ENCODE measurements around the gene LPGAT1.
A peak's percentile ranks its signal among the peaks of the same experiment; 100 is the strongest.

LPGAT1 gene

DNA sequence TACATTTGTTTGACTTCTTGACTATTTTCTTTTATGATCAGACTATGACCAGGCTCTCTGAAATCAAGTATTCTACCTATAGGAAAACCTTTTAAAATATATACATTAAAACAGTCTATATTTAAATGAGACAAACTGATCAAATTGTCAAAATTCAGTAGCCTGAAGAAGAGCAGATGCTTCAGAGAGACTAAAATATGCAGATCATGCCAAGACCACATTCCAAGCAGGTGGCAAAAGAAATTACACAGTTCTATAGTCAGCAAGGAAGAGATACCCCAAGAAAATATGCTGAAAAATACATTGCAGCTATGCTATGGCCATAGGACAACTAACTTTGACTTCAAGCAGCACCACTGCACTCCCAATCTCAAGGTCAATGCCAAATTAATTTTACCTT is 3.5 kb downstream of the LPGAT1 start:
- no peak for DNase-seq

DNA sequence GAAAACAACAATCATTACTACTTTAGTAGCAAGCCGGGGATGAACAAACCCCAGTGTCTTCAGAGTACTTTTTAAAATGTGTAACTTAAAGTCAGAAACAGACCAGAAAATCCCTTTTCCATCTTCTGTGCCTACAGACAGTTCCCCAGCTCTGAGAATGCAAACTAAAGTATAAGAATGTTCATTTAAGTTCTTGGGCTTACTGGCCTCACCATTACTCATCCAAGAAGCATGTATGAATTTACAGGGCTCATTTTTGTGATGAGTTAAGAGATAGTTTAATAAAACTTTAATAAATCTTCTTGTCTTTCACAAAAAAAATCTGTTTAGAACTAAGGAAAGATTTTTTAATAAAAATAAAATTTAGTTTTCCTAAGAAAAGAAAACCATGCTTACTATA is 4.6 kb downstream of the LPGAT1 start:
- no peak for DNase-seq

DNA sequence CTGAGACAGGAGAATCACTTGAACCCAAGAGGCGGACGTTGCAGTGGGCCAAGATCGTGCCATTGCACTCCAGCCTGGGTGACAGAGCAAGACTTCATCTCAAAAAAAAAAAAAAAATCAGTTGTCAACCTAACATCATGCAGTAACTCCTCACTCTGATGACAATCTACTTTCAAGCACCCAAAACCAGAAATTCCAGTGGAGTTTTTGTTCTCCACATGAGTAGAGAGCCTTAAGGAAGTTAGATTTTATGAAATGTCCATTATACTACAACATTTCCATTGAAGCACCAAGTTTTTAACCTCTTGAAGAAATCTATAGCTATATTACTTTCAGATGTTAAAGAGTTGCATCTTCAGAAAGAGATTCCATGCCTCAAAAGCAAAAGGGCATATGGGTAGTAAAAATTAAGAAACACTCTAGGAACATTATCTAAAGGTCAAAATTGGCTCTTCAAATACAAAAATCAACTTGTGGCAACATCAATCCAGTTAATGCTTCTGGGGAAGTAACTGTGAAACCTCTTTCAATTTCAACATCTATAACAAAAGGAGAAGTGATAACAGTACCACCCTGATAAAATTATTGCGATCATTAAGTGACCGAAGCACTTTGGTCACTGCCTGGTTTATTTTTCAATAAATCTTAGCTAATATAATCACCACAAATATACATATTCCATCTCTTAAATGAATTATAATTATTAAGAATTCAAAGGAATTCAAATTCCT is 7.7 kb downstream of the LPGAT1 start:
- peak; percentile 77 to 81 for DNase-seq

DNA sequence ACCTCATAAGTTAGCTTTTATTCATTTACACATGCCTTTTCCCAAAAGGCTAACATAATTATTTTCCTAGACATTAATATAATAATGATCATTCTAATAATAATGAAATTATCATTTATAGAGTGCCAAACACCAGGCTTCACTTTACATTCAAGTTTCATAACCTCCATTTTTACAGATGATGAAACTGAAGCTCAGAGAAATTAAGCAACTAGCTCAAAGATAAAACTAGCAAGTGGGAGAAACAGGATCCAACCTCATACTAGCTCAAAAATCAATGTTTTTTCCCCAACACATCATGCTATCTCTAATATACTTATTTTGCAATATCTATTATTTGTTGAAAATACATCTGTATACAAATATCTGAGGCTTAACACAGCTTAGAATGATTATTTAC is 14.0 kb downstream of the LPGAT1 start:
- DNase-seq: peak; percentile 68 to 72

DNA sequence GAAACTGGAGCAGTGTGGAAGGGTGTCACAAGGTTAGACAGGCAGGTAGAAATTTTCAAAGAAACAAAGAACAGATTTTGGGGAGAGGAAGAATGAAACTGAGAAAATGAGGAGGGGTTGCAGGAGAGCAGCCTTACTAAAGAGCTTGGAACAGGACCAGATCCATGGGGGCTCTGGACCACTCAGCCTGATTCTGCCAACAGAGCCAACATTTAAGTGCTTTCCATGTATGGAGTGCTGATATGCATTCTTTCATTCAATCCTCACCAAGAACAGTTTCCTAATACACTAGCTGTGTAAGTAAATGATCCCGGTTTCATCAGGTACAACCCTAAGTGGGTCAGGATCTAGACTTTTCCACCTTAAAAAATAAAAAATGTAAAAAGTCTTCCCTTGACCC is 16.2 kb downstream of the LPGAT1 start:
- DNase-seq: no peak

DNA sequence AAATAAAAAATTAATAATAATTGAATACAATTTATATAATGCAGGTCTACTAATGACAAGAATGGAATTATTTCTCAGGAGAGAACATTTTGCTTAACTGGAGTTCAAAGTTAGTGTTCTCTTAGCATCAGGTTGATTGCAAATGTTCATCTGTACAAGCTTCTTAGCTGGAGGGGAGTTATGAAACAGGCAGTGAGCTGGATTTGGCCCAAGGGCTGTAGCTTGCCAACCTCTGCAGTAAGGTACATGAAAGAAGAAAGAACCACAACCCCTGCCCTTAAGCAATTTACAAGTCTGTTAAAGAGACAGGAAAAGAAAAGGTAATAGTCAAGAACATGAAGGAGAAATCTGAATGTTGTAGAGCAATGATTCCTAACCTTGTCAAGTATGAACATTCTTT is 17.0 kb downstream of the LPGAT1 start:
- no peak for DNase-seq

DNA sequence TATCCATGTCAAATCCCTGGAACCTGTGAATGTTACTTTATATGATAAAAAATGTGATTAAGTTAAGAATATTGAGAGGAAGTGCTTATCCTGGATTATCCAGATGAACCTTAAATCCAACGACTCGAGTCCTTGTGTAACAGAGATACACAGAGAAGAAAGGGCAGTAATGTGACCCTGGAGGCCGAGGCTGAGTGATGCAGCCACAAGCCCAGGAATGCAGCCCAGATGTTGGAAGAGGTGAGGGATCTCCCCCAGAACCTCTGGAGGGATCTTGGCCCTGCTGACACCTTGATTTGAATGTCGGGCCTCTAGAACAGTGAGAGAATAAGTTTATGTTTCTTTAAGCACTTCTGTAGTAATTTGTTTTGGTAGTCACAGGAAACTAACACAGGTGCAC is 18.0 kb downstream of the LPGAT1 start:
- no peak for DNase-seq

DNA sequence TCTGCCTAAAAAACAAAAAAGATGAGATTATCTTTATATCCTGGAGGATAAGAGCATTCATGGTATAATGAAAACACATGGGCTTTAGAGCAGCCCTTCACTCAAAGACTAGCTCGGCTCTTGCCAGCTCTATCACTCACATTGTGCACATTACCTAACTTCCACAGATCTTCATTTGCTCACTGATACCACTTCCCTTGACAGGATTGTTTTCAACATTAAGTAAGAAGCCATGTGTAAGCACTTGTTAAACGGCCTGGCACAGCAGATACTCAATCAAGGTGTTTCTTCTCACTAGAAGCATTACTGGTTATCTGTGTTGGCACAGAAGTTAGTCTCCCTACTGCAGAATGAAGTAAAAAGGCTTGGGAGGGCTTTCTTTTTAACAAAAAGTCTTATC is 18.7 kb downstream of the LPGAT1 start:
- DNase-seq: no peak

DNA sequence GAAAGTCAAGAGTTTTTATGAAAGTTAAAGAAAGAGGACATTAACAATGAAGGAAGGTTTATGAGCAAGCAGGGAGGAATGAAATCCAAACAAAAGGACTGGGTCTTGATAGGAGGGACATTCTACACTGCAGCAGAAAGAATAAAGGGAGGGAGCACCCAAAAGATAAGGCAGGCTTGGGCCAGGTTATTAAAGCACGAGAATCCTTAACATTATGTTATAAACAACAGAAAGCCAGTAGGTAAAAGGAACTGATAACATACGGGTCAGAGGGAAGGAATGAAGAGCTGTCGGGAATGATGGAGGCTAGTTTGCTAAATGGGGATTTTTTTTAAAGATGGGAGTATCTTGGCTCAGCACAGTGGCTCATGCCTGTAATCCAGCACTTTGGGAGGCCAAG is 19.4 kb downstream of the LPGAT1 start:
- no peak for DNase-seq

DNA sequence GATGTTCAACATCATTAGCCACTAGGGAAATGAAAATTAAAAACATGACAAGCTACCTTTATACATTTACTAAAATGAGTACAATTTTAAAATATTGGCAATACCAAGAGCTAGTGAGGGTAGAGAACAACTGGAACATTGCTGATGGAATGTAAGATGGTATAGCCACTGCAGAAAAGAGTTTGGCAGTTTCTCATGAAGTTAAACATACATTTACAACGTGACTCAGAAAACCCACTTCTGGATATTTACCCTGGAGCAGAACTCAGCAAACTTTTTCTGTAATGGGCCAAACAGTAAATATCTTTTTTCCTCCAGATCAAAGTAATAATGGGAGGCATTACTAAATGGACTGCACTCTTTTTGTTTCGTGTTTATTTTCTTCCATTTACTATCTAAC is 22.1 kb downstream of the LPGAT1 start:
- DNase-seq: no peak

DNA sequence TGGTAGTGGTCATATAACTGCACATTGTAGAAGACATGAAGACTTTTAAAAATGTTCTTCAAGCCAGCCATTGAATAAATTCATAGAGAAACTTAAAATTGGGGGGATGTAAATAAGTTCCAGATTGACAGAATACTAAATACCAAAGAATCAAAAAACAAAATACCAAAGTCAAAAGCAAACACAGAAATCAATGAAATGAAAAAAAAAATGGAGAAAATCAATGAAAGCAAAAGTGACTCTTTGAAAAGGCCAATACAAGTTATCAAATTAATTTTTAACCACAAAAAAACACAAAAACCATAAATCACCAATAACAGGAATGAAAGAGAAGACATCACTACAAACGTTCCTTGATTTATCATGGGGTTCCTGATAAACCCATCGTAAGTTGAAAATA is 25.6 kb downstream of the LPGAT1 start:
- no peak for DNase-seq

DNA sequence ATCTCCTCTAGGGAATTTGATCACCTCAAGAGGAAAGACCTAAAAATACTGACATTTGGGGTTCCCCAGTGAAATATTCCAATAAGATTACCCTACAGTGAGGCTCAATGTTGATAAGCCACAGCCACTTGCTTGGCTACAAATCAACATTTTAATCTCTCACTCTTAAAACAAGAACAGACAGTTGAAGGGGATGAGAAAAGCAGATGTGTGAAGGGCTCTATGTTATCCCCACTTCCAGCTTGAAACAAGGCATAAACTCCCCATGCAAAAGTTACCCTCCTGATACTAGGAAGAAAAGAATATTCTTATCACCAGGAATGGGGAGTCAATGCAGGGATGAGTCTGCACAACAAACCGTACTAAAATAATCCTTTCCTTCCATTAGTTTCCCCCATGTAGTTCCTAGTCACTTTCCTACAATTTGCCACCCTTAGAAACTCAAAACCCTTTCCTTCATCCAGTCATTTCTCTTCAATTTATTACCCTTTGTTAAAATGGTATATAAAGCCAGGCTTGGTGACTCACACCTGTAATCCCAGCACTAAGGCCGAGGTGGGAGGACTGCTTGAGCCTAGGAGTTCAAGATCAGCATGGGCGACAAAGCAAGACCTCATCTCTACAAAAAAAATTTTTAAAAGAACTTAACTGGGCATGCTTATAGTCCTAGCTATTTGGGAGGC is 29.5 kb downstream of the LPGAT1 start:
- no peak for DNase-seq

DNA sequence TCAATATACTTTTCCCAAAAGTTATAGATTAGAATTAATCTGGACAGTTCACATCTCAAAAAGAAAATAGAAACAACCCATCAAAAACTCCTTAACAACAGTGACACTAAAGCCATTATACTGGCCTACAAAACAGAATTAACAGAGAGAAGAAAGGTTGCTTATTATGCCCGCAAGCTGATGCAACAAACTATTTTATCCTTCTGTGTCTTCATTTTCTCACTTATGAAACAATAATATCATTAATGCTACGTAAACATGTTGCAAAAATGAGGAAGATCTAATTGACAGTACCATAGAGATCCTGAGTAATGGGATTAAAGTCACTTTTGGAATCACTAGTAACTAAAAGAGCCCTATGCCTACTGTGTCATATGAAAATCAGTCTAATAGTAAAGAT is 32.6 kb downstream of the LPGAT1 start:
- DNase-seq: peak in 1 of 2 donors; percentile 14

DNA sequence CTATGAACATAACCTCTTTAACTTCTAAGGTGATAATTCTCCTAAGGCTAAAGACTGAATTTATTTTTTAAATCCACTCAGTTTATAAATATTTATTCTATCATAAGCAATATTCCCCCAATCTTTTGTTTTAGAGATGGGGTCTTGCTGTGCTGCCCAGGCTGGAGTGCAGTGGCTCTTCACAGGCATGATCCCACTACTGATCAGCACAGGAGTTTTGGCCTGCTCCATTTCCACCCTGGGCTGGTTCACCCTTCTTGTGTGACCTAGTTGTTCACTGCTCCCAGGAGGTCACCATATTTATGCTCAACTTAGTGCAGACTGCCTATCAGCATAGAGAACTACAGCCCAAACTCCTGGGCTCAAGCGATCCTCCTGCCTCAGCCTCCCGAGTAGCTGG is 38.6 kb downstream of the LPGAT1 start:
- DNase-seq: no peak

DNA sequence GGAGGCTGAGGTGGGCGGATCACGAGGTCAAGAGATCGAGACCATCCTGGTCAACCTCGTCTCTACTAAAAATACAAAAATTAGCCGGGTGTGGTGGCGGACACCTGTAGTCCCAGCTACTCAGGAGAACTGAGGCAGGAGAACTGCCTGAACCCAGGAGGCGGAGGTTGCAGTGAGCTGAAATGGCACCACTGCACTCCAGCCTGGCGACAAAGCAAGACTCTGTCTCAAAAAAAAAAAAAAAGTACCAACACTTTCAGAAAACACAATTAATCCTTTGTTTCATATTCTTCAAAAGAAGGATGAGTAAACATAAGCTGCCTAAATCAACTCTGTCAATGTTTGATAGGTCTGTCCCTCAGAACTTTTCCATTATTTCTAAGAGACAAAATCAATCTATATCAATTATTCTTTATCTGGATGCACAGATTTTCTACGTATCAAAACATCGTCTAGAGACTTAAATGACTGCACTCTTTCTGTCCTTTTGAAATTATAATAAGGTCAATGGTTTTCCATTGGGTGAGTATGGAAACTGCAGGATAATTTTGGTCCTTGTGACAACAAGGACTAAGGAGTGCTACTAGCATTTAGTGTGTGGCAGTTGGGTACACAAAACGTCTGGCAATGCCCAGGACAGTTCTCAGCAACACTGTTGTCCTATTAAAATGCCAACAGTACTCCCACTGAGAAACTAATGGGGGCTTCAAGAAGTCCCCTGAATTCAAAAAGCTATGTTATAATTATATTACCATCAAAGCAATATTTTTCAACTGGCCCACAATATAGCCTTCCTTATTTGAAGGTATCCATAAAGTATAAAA is 40.7 kb downstream of the LPGAT1 start:
- no peak for DNase-seq

DNA sequence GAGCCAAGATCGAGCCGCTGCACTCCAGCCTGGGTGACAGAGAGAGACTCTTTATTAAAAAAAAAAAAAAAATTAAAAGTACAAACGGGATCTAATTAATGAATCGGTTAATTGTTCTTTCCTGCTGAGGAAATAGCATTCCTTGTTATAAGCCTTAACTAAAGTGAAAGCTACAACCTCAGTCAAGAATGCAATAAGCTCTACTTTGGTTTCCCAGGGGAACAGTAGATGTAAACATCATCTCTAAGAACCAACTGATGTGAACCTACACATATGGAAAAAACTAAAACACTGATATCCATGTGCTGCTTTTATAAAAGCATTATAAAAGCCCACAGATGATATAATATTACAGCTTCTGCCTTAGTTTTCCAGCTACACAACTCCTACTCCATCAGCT is 41.9 kb downstream of the LPGAT1 start:
- DNase-seq: no peak

DNA sequence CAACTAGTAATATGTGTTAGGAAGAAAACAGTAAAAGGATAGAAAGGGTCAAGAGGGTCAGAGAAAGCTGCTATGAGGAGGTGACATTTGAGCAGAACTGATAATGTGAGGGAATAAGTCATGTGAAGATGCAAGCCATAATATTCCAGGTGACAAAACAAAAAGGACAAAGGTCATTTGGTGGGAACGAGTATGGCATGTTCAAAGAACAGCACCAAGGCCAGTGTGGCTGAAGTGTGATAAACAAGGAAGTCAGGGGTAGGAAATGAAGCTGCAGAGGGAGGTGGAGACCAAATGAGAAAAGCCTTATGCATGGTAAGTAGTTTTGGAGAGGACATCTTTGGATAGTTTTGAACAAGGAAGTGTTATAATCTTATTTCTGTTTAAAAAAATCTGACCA is 46.7 kb downstream of the LPGAT1 start:
- no peak for DNase-seq

DNA sequence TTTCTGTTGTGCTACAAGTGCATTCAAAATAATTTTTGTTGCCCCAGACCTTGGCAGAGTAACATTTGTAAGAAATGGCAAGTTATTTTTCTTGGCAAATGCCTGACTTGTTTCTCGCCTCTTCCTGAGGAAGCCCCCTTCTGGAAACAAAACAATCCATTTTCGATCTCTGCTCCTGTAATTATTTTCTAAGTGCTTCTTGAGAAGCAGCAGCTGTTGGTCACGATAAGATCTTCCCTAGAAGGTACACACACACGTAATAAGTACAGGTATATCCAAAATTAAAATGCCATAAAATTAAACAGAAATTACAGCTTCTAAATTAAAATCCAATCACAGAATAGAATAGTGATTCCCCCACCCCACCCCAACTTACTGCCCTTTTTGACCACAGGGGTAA is 47.3 kb downstream of the LPGAT1 start:
- no peak for DNase-seq

DNA sequence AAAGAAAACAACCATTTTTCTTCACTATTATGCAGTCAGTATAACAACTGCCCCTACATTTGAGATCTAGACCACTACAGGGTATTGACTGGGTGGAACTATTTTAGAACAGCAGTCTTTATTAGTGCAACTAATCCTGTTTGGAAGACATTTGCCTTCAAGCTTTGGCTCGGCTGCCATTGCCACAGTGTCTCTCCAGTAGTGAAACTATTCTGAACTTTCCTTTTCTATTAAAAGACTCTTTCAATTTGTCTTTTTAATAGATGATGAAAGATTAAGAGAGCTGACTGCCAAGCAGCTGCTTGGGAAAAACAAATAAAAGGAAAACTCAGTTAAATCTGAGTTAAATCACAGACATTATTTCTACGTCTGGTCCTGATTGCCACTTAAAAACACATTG is 49.3 kb downstream of the LPGAT1 start:
- no peak for DNase-seq

DNA sequence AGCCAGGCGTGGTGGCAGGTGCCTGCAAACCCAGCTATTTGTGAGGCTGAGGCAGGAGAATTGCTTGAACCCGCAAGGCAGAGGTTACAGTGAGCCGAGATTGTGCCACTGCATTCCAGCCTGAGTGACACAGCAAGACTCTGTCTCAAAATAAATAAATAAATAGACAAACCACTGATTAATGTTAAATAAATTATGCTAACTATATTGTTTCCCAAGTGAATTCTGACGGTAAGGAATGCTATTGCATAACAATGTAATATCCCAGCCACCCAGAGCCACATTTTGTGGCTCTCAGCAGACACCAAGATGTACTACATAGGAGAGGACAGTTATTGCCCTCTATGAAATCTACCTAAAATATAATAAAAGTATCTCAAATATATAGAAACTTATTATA is 55.4 kb downstream of the LPGAT1 start:
- DNase-seq: no peak

DNA sequence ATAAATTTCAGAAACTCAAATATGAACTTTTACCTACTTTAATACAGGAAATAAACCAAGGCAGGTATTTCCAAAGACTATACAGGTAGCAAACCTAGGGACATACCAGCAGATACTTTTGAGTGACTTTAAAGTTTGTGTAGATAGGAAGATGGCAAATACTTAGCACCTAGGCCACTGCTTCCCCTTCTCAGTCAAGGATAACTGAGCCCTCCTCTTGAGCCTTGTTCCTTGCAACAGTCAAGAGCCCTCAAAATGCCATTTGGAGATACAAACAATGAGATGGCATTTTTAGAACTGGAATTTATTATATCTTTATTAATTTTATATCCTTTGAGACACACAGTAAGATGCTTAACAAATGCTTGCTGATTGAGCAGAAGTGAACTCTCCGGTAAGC is 65.9 kb downstream of the LPGAT1 start:
- no peak for DNase-seq

DNA sequence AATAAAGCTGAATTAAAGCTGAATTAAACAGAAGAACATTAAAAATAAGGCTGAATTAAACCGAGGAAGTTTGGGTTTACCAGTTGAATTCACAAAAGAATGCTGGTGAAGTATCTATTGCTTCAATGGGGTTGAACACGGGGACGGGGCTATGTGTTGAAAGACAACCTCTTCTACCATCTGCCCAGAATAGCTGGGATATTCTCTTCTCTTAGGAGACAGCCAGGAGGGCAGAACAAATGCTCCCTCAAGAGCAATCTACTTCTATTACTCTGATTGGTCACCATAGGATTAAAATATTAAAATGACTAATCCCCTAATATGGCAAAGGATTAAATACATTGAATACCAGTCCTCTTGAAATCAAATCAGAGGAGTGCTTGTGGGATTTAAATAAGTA is 68.4 kb downstream of the LPGAT1 start:
- no peak for DNase-seq

DNA sequence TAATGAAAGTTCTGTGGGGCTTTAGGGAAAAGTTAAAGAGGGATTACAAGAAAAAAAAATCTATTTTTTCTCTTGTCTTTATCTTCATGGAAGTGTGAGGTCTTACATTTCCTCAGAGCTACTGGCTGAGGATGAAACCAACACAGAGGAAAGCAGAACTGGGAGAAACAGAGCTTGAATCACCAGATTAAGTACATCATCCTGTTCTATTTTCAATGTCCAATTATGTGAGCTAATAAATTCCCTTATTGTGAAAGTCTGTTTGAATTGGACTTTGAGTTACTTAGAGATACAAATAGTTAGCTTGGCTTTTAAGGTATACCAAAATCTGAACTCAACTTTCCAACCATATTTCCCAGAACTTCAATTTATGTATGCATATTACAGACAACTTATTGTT is 69.2 kb downstream of the LPGAT1 start:
- peak; percentile 66 to 85 for DNase-seq

DNA sequence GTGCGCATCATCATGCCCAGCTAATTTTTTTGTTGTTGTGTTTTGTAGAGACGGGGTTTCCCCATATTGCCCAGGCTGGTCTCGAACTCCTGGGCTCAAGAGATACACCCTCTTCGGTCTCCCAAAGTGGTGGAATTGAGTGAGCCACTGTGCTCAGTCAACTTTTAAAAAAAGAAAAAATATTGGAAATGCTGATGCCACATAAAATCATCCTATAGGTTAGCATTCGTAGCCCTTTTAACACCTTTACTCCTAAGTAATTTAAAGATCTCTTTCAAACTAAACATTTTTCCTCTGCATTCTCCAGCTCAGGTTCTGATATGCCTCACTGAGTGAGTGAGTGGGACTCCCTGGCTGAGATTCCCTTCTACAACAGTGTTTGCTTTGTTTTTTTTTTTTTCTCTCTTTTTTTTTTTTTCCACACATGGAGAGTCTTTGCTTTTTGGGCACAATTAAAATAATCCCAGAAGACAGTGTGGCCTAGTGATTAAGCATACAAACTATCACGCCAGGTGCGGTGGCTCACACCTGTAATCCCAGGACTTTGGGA is 74.0 kb downstream of the LPGAT1 start:
- no peak for DNase-seq

Measured in inflammatory macrophage treated with lipopolysaccharide for 1 hour (primary cell).